Tibial artery (tissue), 4 donors: ENCODE measurements around the gene TRO.

Experiments
- DNase-seq, 2 donors: peaks; one replicate each; pipeline ENCODE4 v3.0.0-alpha.2; 2019
- H3K27ac ChIP-seq, 2 donors: fragments of 200-600 bp; sonication (generic) in 1 of 2; 1 replicate in 1 of 2; 2 replicates in 1 of 2; pipeline ENCODE4 v1.5.1; 2018 to 2019; ENCODE audit warnings: mild to moderate bottlenecking in 1 of 2
- H3K27me3 ChIP-seq, 2 donors: fragments of 200-600 bp; sonication (generic) in 1 of 2; one replicate each; pipeline versions ENCODE4 v1.5.1 to v1.6.0; 2016 to 2019
- H3K36me3 ChIP-seq, 3 donors: fragments of 200-600 bp; sonication (generic) in 2 of 3; one replicate each; pipeline ENCODE4 v1.5.1; 2016 to 2019; ENCODE audit warnings: mild to moderate bottlenecking in 2 of 3
- H3K4me1 ChIP-seq, 4 donors: fragments of 200-600 bp; sonication (generic) in 2 of 4; 1 replicate in 3 of 4; 2 replicates in 1 of 4; pipeline ENCODE4 v1.5.1; 2016 to 2019
- H3K4me3 ChIP-seq, 2 donors: fragments of 200-600 bp; sonication (generic) in 1 of 2; 1 replicate in 1 of 2; 2 replicates in 1 of 2; pipeline ENCODE4 v1.5.1; 2018 to 2019; ENCODE audit warnings: mild to moderate bottlenecking in 2 of 2
- H3K9me3 ChIP-seq, 3 donors: fragments of 200-600 bp; sonication (generic) in 1 of 3; one replicate each; pipeline ENCODE4 v1.5.1; 2016 to 2019
- CTCF ChIP-seq, 2 experiments: fragments of 200-600 bp in 1 of 2; fragments of 450-650 bp in 1 of 2; IDR thresholded peaks; one replicate each; pipeline ENCODE4 v1.5.1; 2017 to 2019; ENCODE audit warnings: antibody characterized with exemption in 2 of 2, mild to moderate bottlenecking in 1 of 2, moderate library complexity in 1 of 2
- intact Hi-C: fragments of 100-400 bp; cut with DNase I; formaldehyde crosslinking; loops from one replicate; pipeline ENCODE4 v1.15.0; 2023; ENCODE audit warnings: low total_unique reads

TRO gene

GRCh38 chrX:54909941-54910340 is 10.7 kb upstream of the TRO start:
- TF ChIP-seq CTCF (IDR thresholded peaks at IDR 0.05), result no peak
- Histone ChIP-seq H3K27ac (no peak overlapping the region), H3K4me3 (no peak overlapping the region), H3K27me3 (no peaks in the 10 kb centered on the region), H3K36me3 (no peaks in the 10 kb centered on the region), H3K4me1 (no peaks in the 10 kb centered on the region), H3K9me3 (peaks cover 0 to 11% (median 0%) of the 10 kb centered on the region in 3 donors)
- intact Hi-C loops, result no loop called here
- no peak for DNase-seq

DNA sequence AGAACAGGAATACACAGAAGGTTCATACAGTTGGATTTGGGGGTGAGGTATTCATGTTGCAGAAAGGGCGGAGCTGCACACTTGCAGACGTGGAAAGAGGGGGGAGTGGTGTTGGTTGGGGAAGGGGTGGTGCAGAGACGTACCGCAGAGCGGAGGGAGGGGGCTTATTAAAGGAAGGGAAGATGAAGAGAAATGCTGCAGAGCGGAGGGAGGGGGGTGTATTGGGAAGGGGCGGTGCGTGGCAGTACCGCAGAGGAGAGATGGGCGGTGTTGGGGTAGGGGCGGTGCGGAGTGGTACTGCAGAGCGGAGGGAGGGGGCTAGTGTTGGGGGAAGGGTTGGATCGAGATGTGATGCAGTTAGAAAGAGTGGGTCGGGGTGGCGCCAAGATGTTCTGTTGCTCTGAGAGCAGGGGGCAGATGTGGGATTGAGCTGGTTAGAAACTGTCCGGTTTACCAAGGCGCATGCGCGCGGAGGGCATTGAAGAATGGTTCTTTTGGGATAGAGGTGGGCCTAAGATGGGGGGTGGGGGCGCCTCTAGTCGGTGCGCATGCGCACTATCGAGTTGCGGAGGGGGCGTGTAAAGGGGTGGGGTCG is 900 bp downstream of the TRO start:
- TF ChIP-seq CTCF (IDR thresholded peaks at IDR 0.05), result no peak
- Histone ChIP-seq H3K27me3 (no peaks in the 10 kb centered on the region), H3K36me3 (no peaks in the 10 kb centered on the region), H3K4me3 (peak overlapping the region; percentile 57 to 60), H3K4me1 (peaks cover 0 to 7% (median 3%) of the 10 kb centered on the region in 4 donors), H3K27ac (peak overlapping the region; percentile 54 to 59), H3K9me3 (no peaks in the 10 kb centered on the region)
- intact Hi-C loops, result no loop called here
- peak; percentile 48 to 77 for DNase-seq

- Histone ChIP-seq H3K4me1 (peaks cover 0 to 7% (median 3%) of the 10 kb centered on the region in 4 donors), H3K36me3 (peaks cover 0 to 10% (median under 1%) of the 10 kb centered on the region in 3 donors), H3K27me3 (no peaks in the 10 kb centered on the region), H3K4me3 (no peak overlapping the region), H3K9me3 (no peaks in the 10 kb centered on the region), H3K27ac (no peak overlapping the region)
- DNase-seq, result no peak
- no peak for TF ChIP-seq CTCF (IDR thresholded peaks at IDR 0.05)
- intact Hi-C loops, result no loop called here
Observed at GRCh38 chrX:54922547-54922946, 1.9 kb downstream of the TRO start.

DNA sequence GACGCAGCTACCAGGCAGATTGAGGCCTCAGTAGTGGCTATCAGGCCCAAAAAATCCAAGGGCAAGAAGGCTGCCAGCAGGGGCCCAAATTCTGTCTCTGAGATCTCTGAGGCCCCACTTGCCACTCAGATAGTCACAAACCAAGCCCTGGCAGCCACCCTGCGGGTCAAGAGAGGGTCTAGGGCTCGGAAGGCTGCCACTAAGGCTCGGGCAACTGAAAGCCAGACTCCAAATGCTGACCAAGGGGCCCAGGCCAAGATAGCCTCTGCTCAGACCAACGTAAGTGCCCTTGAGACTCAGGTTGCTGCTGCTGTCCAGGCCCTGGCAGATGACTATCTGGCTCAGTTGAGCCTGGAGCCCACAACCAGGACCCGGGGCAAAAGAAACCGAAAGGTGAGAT is 2.8 kb downstream of the TRO start:
- peaks cover 0 to 7% (median 3%) of the 10 kb centered on the region in 4 donors for H3K4me1 ChIP-seq
- intact Hi-C loops, result no loop called here
- DNase-seq, result no peak

DNA sequence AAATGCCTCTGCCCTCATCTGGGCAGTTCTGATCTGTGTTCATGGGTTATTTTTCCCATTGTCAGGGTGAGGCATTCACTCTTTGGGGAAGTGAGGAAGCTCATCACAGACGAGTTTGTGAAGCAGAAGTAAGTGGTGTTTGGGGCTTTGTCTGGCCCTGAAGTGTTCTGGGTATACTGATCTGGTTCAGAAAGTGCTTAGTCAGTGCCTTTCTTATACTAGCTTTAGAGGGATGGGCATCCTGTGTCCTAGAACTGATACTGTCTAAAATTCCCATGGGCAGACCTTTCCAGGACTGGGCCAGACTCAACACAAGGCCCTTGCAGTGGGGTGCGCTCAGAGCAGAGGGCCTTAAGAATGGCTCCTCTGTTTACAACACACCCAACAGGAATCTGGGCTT is 6.4 kb downstream of the TRO start:
- no peak for DNase-seq
- no peaks in the 10 kb centered on the region for H3K27me3 ChIP-seq
- intact Hi-C loops, result no loop called here
- no peak for TF ChIP-seq CTCF (IDR thresholded peaks at IDR 0.05)
- peaks cover 0 to 6% (median 3%) of the 10 kb centered on the region in 4 donors for H3K4me1 ChIP-seq
- H3K36me3 ChIP-seq, result peaks cover 5 to 45% (median 28%) of the 10 kb centered on the region in 3 donors
- no peak overlapping the region for H3K27ac ChIP-seq
- H3K4me3 ChIP-seq, result no peak overlapping the region
- H3K9me3 ChIP-seq, result peaks cover 0 to 4% (median 0%) of the 10 kb centered on the region in 3 donors

More for the DNA sequence above, 2.8 kb downstream of the TRO start:
- no peak for TF ChIP-seq CTCF (IDR thresholded peaks at IDR 0.05)
- Histone ChIP-seq H3K27ac (no peak overlapping the region), H3K27me3 (no peaks in the 10 kb centered on the region), H3K9me3 (peaks cover 0 to 4% (median 0%) of the 10 kb centered on the region in 3 donors), H3K36me3 (peaks cover 4 to 16% (median 9%) of the 10 kb centered on the region in 3 donors), H3K4me3 (no peak overlapping the region)
